Epithelial cell of esophagus (primary cell): ENCODE results near the gene RBMS1.

Source experiments
- DNase-seq: peaks from one replicate; pipeline ENCODE4 v3.0.0; 2010; ENCODE audit warnings: low read depth
- H3K4me3 ChIP-seq: 2 replicates; pipeline ENCODE4 v1.5.1; 2011; ENCODE audit warnings: mild to moderate bottlenecking, low read length, control low read depth
- CTCF ChIP-seq: IDR thresholded peaks from 2 replicates; pipeline ENCODE4 v1.5.1; 2011; ENCODE audit warnings: low read depth, mild to moderate bottlenecking, low read length, control low read depth, inconsistent platforms; ENCODE audit not compliant: insufficient read depth; ENCODE audit errors: missing control alignments

The RBMS1 gene

DNA sequence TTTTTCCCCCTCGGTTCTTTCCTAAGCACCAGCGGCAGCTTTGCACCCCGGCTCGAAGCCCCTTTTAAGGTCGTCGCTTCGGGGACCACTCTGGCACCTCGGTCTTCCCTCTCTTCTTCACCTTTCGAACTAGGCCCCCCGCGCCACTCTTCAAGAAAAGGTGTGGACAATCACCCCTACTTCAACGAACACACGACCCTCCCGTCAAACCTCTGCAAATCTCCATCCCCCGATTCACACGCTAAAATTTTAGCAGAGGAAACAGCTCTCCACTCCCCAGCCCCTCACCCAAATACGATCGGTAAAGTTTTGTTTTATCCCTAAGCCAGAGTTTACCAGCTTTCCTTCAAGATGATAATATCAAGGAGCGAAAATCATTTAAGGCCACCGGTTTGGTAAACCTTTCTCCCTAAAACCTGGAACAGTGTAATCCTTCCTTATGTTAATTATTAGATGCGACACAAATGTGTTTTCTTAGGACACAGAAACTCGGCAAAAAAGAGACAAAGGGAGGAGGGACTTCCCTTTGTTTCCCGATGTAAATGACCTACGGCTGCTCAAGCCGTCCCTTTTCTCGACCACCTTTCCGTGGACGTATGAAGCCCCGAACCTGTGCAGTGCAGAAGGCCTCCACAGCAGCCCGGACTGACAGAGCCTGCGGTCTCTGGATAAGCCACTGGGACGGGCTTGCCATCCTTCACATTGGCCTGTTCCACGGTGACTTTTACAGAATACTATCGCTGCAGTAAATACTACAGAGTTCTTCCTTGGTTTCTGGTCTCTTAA, 85.2 kb downstream of the RBMS1 start:
- H3K4me3 ChIP-seq: peak overlapping the region; percentile 41
- DNase-seq: no peak
- TF ChIP-seq CTCF: no peak

DNA sequence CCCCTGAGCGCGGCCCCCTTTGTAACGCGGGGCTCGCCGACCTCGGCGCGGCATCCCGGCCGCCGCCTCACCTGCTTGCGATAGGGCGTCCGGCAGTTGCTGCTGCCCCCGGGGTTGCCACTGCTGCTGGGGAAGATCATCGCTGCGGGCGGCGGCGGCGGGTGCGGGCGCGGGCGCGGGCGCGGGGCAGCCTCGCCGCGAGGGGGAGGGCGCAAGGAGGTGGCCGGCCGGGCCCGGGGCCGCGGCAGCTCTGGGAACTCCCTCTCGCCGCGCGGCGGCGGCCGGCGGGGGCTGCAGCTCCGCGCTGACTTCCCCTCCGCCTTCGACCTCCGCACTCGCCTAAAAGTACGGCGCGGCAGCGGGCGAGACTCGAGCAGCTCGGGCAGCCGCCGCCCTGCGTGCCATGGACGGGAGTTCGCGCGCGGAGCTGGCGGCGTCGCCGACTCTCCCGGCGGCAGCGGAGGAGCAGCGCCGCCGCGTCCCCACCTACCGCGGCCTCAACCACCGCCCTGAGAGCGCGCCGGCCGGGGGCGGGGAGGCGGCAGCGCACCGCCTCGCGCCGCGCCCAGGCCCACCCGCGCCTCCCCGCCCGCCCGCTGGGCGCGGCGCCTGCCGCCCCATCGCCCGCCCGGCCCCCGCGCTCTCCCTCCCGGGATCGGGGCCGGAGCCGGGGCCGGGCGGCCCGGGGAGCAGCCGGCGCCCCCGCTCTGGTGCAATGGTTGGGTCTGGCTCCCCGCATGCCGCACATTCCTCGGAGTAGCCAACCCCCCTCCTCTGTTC, 86.0 kb downstream of the RBMS1 start:
- H3K4me3 ChIP-seq: peak overlapping the region; percentile 73
- TF ChIP-seq CTCF: no peak
- peak; percentile 69 for DNase-seq

GRCh38 chr2:160406591-160407392, 86.8 kb downstream of the RBMS1 start:
- no peak for TF ChIP-seq CTCF
- peak; percentile 67 for DNase-seq

DNA sequence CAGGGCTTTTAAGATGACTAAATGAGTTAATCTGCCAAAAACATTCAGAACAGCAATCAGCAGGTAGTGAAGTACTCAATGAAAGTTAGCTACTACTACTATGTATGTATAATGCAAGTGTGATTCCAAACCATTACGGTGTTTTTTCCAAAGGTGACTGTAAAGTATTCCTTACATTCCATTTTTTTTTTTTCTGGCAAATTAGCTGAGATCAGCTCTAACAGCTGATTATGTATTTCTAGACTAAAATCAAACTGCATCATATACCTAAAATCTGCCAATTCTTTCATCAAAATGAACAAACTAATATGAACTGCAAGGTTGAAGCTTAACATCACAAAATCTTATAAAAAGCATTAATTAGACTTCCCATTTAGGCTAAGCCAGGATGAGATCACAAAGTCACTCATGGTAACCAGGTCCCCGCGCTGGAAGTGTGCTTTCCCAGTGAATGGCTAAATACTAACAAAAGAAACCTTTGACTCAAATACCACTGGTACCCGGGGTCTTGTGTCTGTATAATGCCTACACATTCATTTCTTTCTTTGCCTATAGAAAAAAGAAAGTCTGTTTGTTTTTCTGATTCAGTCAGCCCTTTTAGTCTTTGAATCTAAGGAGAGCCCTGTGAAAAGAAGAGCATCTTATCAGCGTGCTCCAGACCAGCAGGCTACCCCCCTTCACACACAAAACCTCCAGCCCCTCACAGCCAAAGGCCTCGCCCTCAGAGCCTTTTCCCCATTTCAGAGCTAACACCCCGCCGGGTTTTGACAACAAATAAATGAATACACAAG, 88.3 kb downstream of the RBMS1 start:
- no peak for DNase-seq
- TF ChIP-seq CTCF: no peak
- H3K4me3 ChIP-seq: peak overlapping the region; percentile 73

More at GRCh38 chr2:160406591-160407392, 86.8 kb downstream of the RBMS1 start:
- H3K4me3 ChIP-seq: peak overlapping the region; percentile 73

DNA sequence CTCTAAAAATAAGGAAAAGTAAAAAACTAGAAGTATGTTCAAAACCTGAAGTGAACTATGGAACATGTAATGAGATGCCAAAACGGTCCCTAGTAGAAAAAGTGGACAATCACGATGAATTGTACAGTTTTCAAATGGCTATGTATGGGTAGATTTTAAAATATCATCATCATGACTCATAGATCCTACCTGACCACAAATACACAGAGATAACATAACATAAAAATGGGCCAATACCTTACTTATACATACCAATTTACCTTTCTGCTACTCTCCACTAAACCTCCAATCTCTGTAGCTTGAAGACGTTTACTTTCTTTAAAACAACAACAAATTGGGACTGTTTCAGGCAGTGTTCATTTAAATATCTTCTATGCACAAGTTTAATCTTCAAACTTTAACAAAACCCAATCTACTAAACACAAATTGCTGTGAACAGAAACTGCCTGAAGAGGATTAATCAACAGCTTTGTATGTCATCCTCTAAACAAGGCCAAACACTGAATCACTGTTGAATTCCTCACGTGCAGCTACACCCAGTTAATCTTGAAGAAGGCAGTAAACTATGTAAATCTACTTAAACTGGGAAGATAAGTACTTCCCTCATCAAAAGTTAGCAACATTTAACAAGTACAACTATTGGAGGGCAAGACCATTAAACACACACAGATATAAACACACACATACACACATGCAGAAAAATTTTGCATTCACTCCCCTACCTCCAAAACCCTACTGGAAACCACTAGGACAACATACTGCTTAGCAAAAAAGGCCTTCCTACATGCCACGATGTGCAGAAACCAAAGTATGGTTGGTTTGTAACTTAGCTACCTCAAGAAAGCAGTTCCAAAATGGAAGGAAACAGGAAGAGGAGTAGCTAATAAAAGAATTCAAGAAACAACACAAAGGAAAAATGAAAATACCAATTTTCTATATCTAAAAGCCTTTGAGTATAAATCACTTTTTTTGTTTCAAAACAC, 90.3 kb downstream of the RBMS1 start:
- peak; percentile 87 for DNase-seq
- H3K4me3 ChIP-seq: no peak overlapping the region
- no peak for TF ChIP-seq CTCF

DNA sequence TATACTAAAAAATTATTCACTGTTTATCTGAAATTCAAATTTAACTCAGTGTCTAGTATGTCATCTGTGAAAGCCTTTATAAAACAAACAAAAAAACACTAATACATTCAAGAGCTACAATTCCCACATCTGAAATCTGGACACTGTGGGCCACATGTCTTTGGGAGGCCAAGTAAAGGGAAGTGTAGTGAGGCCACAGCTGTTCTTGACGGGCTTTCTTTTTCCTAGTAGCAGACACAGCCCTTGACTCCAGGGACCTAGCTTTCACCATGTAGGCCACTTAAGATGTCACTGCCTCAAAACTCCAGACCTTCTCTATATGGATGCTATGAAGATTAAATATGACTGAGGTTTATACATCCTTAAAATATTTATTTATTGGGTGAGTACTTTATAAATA, 91.1 kb downstream of the RBMS1 start:
- DNase-seq: no peak
- no peak for TF ChIP-seq CTCF
- no peak overlapping the region for H3K4me3 ChIP-seq
